Mucosa of stomach (tissue), 1 donor: ENCODE results near the gene MLH1.
"Not testable (repeated sequence)": the region's sequence is repeated elsewhere in the genome, so short reads cannot be mapped to it uniquely, and the experiment has no call there.

Experiments used
- H3K27me3 ChIP-seq: one replicate; pipeline ENCODE4 v1.7.0; 2013; ENCODE audit warnings: mild to moderate bottlenecking, low read length; ENCODE audit not compliant: control insufficient read depth, insufficient read depth
- H3K36me3 ChIP-seq: one replicate; pipeline ENCODE4 v1.7.0; 2013; ENCODE audit warnings: low read length; ENCODE audit not compliant: control insufficient read depth, insufficient read depth
- H3K4me1 ChIP-seq: one replicate; pipeline ENCODE4 v1.7.0; 2013; ENCODE audit warnings: mild to moderate bottlenecking, low read length; ENCODE audit not compliant: control insufficient read depth, insufficient read depth
- H3K4me3 ChIP-seq: one replicate; pipeline ENCODE4 v1.7.0; 2013; ENCODE audit warnings: low read length
- H3K9ac ChIP-seq: one replicate; pipeline ENCODE4 v1.7.0; 2013; ENCODE audit warnings: mild to moderate bottlenecking, low read length, moderate library complexity
- H3K9me3 ChIP-seq: one replicate; pipeline ENCODE4 v1.7.0; 2013; ENCODE audit warnings: mild to moderate bottlenecking, low read length, moderate library complexity; ENCODE audit not compliant: control insufficient read depth
- donor health status: Pancreatic carcinoma.

Gene MLH1

DNA sequence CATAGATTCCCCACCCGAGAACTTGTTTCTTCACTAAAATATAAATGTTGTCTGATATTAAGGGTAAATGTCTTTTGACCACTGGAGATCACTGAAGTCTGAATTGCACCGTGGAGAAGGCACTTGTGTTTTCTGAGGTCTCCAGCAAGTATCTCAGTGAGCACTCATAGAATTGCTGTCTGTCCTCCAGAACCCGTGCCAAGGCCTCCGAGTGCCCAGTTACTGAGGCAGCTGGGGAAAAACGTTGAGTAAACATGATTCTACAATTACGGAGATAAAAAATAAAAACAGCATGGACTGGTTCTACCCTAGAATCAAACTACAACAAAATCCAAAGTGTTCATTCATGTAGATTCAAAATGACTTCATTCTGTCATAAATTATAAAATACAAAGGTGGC lies 60.0 kb downstream of the MLH1 start:
- Histone ChIP-seq H3K9me3 (no peaks in the 10 kb centered on the region), H3K4me1 (peaks cover 4% of the 10 kb centered on the region), H3K9ac (no peak overlapping the region), H3K4me3 (no peak overlapping the region), H3K27me3 (no peaks in the 10 kb centered on the region), H3K36me3 (peaks cover 8% of the 10 kb centered on the region)

DNA sequence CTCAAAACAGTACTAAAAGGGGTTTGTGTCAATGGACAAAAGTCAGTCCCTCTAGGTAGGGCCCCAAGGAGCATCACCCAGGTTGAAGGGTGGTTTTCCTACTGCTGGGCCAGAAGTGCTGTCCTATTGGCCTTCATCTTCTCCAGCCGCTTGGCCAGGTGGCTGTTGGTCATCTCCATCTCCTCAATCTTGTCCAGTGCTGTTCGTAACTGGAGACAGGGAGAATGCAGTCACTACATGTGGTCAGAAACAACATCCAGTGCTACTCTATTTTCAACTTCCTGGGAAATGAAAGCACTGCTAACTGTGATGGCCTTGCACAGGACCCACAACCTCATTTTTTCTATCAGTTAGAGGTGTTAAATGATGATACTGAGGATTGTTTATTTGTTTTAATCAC lies 60.4 kb downstream of the MLH1 start:
- Histone ChIP-seq H3K4me3 (no peak overlapping the region), H3K9ac (no peak overlapping the region), H3K4me1 (peaks cover 4% of the 10 kb centered on the region), H3K27me3 (no peaks in the 10 kb centered on the region), H3K9me3 (no peaks in the 10 kb centered on the region), H3K36me3 (peaks cover 8% of the 10 kb centered on the region)

DNA sequence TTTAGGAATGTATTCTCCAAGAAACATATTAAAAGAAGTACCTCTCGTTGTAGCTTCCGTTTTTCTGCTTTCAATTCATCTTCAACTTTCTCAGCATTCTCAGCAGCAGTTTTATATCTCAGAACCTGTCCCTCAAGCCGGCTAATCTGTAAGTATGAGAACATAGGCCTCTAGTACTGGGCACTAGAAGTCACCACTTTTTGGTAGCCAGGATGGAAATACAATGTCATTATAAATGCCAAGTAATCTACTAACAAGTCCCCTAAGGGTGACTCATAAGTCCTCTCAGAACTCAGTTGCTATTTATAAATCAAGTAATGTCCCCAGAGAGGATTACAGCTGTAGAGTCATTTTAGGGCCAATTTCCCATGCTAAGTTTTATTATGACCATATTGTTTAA lies 61.1 kb downstream of the MLH1 start:
- Histone ChIP-seq H3K36me3 (peaks cover 8% of the 10 kb centered on the region), H3K4me1 (peaks cover 4% of the 10 kb centered on the region), H3K9ac (no peak overlapping the region)

DNA sequence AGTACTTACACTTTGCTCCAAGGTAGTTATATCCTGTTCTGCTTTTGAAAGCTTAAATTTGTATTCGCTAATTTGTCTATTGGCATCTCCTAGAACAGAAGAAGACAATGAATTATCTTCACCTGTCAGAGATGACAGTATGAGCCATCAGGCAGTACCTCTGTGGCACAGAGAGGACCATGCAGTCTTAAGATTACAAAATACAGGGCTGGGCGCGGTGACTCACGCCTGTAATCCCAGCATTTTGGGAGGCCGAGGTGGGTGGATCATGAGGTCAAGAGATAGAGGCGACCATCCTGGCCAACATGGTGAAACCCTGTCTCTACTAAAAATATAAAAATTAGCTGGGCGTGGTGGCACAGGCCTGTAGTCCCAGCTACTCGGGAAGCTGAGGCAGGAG lies 61.8 kb downstream of the MLH1 start:
- not testable (repeated sequence) for H3K4me3 ChIP-seq, H3K4me1 ChIP-seq, H3K9ac ChIP-seq, H3K9me3 ChIP-seq, H3K27me3 ChIP-seq, H3K36me3 ChIP-seq

More for the DNA sequence above, 61.1 kb downstream of the MLH1 start:
- Histone ChIP-seq H3K9me3 (no peaks in the 10 kb centered on the region), H3K27me3 (no peaks in the 10 kb centered on the region), H3K4me3 (no peak overlapping the region)

DNA sequence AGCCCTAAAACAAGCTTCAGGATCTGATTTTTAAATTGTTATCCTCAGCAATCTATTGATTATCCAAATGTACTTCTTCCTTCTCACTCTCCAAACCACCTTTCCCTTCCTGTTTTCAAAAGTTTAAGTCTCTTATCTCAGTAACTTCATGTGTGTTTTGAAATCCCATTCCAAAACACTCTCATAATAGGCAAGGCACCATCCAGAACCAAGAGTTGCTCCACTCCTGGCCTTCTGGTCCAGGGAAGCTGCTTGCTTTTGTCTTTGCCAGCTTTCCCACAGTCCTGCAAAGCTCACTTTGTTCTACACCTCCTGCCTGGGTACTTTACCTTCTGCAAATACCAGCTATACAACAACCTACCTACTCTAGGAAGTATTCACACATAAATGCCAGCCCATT lies 63.5 kb downstream of the MLH1 start:
- no peak overlapping the region for H3K9ac ChIP-seq
- H3K4me3 ChIP-seq = no peak overlapping the region
- no peaks in the 10 kb centered on the region for H3K27me3 ChIP-seq
- peaks cover 4% of the 10 kb centered on the region for H3K4me1 ChIP-seq
- H3K9me3 ChIP-seq = no peaks in the 10 kb centered on the region
- H3K36me3 ChIP-seq = peaks cover 8% of the 10 kb centered on the region

DNA sequence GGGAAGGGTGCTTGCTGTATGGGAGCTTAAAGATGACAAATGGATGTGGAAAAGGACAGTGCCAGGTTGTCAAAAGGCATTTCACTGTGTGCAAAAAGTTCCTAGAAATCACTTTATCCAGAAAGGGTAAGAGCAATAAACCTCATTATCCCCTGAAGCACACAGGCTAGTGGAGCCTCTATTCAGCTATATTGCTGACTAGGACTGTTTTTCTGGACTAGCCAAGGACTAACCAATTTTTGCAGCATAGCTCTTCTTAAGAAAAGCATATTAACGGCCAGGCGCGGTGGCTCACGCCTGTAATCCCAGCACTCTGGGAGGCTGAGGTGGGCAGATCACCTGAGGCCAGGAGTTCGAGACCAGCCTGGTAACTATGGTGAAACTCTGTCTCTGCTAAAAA lies 64.8 kb downstream of the MLH1 start:
- H3K4me1 ChIP-seq = no peaks in the 10 kb centered on the region
- H3K27me3 ChIP-seq = no peaks in the 10 kb centered on the region
- peaks cover 8% of the 10 kb centered on the region for H3K36me3 ChIP-seq
- H3K9ac ChIP-seq = no peak overlapping the region
- H3K9me3 ChIP-seq = no peaks in the 10 kb centered on the region
- H3K4me3 ChIP-seq = no peak overlapping the region

DNA sequence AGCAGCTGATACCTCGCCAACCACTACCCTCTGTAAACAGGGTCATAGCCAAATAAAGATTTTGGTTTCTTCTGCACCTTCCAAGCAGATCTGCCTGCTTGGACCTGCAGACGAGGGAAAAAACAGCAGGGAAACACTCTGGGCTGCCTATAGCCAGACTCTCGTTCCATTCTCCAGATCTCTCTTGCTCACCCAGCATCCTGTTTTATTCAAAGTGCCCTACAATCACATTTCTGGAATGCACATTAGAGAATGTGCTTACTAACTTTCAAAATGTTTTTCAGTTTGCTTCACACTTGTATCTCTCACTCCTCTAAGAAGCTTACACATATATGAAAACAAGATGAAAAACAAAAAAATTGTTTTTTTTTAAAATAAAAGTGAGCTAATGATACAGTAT lies 71.4 kb downstream of the MLH1 start:
- Histone ChIP-seq H3K27me3 (no peaks in the 10 kb centered on the region), H3K36me3 (no peaks in the 10 kb centered on the region), H3K9me3 (no peaks in the 10 kb centered on the region), H3K4me3 (no peak overlapping the region), H3K9ac (no peak overlapping the region), H3K4me1 (no peaks in the 10 kb centered on the region)

DNA sequence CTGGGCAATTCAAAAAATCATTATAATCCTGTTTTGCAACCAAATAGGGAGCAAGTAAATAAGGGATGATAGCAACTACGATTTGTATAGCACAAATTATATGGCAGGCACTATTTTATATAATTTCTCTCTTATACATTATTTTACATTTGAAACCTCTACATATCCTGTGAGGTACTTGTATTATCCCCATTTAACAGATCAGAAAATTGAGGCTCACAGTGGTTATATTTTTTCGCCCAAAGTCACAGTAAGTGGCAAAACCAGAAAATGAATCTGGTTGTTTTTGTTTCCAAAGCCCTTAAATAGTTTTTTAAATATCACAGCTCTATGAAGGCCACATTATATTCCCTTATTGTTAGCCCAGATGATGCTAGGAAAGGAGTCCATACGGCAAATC lies 74.3 kb downstream of the MLH1 start:
- no peak overlapping the region for H3K9ac ChIP-seq
- no peaks in the 10 kb centered on the region for H3K36me3 ChIP-seq
- no peaks in the 10 kb centered on the region for H3K4me1 ChIP-seq
- H3K4me3 ChIP-seq = no peak overlapping the region
- no peaks in the 10 kb centered on the region for H3K9me3 ChIP-seq
- H3K27me3 ChIP-seq = no peaks in the 10 kb centered on the region

DNA sequence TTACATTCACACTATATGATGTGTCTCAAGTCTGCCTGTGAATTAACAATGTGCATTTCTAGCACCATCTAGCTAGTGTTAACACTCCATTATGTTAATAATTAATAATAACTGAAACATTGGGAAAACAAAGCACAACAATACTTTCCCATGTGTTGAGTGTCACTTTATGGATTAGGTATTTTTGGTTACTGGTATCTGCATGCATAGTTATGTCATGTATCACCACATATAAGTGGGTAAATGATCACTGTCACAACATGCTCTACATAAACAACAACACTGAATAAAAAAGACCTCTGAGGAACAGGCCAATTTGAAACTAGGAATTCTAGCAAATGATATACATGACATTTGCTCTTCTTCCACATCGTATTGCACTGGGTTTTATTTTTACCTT lies 74.7 kb downstream of the MLH1 start:
- H3K36me3 ChIP-seq = no peaks in the 10 kb centered on the region
- no peaks in the 10 kb centered on the region for H3K27me3 ChIP-seq

DNA sequence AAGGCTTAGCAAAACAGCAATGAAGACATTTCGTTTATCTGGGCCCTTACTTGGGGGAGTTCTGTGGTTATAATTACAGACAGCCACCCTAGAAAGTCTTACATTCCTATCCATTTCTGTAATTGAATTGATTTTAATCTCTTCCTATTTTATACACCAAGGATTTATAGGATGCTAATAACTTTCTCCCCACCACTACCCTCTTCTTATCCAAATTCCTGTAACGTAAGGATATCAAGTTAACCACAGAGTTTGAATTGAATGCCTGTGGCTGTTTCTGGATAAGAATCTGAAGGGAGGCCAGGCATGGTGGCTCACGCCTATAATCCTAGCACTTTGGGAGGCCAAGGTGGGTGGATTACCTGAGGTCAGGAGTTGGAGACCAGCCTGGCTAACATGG lies 78.6 kb downstream of the MLH1 start:
- Histone ChIP-seq H3K4me1 (no peaks in the 10 kb centered on the region), H3K9ac (no peak overlapping the region), H3K4me3 (no peak overlapping the region), H3K36me3 (no peaks in the 10 kb centered on the region), H3K27me3 (no peaks in the 10 kb centered on the region), H3K9me3 (no peaks in the 10 kb centered on the region)

More for the DNA sequence above, 74.7 kb downstream of the MLH1 start:
- Histone ChIP-seq H3K9me3 (no peaks in the 10 kb centered on the region), H3K4me3 (no peak overlapping the region), H3K9ac (no peak overlapping the region), H3K4me1 (no peaks in the 10 kb centered on the region)

DNA sequence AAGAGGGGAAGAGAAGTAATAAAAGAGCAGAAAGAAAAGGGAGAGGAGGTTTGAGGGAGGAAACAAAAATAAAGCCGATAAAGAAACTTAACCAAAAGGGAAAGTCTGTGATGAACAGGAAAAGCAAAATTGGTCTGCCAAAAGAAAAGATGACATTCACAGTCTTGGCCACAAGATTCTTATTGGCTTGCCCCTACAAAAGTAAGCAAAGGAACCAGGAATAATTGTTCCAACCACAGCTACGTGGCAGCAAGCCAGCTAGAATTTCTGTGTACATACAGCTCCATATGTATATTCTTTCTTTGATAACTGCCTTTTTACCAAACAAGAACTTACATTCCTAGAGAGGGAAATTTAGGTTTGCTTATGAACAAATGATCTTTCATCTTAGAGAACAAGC lies 79.6 kb downstream of the MLH1 start:
- no peak overlapping the region for H3K9ac ChIP-seq
- no peaks in the 10 kb centered on the region for H3K36me3 ChIP-seq
- H3K9me3 ChIP-seq = no peaks in the 10 kb centered on the region

DNA sequence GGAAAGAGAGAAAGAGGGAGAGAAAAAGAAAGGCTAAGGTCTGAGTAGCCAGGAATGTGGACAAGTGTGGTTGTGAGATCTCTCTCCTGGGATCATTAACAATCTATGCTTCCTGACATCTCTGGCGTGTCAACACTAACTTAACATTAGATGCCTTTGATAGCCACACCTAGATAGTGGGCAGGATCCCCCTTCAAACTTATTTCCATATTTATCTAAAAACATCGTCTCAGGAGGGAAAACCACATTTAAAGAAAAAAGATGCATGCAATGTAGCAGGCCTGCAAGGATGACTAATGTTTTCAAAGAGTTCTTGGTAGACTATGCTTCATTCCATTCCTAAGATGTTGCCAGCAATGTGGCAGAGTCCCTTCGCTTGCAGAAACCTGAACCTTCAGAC lies 80.9 kb downstream of the MLH1 start:
- H3K36me3 ChIP-seq = peaks cover 5% of the 10 kb centered on the region

More for the DNA sequence above, 79.6 kb downstream of the MLH1 start:
- Histone ChIP-seq H3K4me3 (no peak overlapping the region), H3K4me1 (no peaks in the 10 kb centered on the region), H3K27me3 (no peaks in the 10 kb centered on the region)

DNA sequence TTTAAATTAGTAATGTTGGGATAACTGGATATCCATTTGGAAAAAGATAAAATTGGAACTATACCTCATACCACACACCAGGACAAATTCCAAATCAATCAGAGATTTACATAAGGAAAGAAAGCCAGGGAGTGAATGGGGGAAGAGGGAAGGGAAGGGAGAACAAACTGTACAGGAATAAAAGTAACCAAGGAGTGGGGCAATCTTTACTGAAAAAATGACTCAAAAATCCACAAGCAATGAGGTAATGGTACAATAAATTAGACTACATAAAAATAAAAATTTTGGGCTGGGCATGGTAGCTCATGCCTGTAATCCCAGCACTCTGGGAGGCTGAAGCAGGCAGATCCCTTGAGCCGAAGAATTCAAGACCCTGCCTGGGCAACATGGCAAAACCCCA lies 82.6 kb downstream of the MLH1 start:
- no peak overlapping the region for H3K4me3 ChIP-seq
- H3K27me3 ChIP-seq = no peaks in the 10 kb centered on the region
- H3K36me3 ChIP-seq = peaks cover 5% of the 10 kb centered on the region
- H3K9me3 ChIP-seq = no peaks in the 10 kb centered on the region
- no peak overlapping the region for H3K9ac ChIP-seq
- no peaks in the 10 kb centered on the region for H3K4me1 ChIP-seq

More for the DNA sequence above, 80.9 kb downstream of the MLH1 start:
- H3K9ac ChIP-seq = no peak overlapping the region
- H3K27me3 ChIP-seq = no peaks in the 10 kb centered on the region
- no peaks in the 10 kb centered on the region for H3K4me1 ChIP-seq
- no peak overlapping the region for H3K4me3 ChIP-seq
- H3K9me3 ChIP-seq = no peaks in the 10 kb centered on the region
